GM18511 (cell line): ENCODE results near the gene SLC8A1.
A peak's percentile ranks its signal among the peaks of the same experiment; 100 is the strongest.

Source experiments
- ATAC-seq: cut with Tn5 transposase; IDR thresholded peaks from one replicate; pipeline ENCODE4 v1.9.1; 2021; ENCODE audit warnings: mild to moderate bottlenecking, moderate library complexity; ENCODE audit not compliant: unreplicated experiment

Gene SLC8A1

DNA sequence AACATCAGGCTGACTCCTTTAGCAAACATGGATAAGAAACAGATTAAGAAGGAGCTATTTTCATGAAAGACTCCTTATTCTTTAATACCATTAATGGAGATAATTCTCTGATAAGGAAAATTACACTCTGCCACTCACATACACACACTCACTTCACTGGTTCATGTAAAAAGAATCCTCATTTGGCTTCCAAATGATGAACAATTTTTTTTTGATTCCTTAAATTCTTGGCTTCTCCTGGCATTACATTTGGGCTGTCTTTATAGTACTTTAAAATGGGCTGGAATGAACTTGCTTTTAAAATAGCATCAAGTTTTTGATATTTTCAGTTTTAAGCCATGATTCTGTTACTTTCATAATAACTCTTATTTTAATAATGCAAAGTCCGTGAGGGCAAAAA is 328.6 kb downstream of the SLC8A1 start:
- ATAC-seq = no peak

DNA sequence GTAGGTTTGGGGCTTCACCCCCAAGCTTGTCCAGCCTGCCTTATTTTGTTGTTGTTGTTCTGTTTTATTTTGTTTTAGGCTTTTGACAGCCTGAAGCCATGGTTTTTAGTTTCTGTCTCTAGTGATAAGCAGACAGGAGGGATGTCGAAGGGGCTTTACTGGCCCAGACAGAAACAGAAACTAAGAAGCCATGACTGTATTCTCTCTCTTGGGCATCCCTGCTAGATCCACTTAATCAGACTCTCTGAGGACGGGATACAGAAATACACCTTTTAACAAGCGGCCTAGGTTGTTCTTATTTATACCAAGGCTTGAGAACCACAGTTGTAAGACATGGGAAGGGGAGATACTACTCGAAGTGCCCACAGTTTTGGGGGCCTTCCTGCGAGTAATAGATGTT is 330.9 kb downstream of the SLC8A1 start:
- ATAC-seq = no peak

GRCh38 chr2:40120026-40120425 is 331.9 kb downstream of the SLC8A1 start:
- no peak for ATAC-seq

GRCh38 chr2:40118622-40119021 is 333.3 kb downstream of the SLC8A1 start:
- ATAC-seq = no peak

DNA sequence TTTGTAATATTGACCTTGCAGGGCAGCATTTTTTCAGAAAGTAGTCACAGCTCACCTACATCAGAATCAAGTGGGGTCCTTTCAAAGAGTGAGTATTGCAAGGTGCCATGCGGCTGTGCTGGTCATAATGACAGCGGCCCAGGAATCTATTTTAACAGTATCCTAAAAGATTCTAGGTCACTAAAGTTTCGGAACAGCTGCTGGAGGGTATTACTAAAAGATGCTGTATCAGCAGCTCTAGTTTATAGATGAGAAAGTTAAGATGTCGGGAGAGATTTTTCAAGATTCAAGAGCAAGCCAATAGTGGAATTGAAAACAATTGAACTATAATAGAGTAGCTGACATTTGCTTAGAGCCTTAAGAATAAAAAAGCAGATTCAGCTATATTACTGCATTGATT is 336.0 kb downstream of the SLC8A1 start:
- no peak for ATAC-seq

GRCh38 chr2:40115348-40115747 is 336.5 kb downstream of the SLC8A1 start:
- ATAC-seq = no peak

DNA sequence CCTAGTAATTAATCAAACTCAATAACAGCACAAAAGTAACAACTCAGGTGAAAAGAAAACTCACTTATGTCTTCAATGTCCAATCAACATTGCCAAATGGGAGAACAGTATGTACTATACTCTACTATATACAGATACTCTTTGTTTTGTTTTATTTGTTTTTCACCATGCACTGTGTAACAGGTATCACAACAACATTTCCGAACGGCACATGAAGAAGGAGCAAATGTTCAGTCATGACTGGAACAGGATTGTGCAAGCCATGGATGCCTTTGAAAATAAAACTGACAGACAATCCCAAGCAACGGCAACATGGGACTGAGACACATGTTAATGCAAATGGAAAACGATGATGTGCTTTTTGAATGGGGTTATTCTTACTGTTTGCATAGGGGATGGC is 337.9 kb downstream of the SLC8A1 start:
- no peak for ATAC-seq

- no peak for ATAC-seq
These were observed 338.5 kb downstream of the SLC8A1 start for GRCh38 chr2:40113272-40113968.

DNA sequence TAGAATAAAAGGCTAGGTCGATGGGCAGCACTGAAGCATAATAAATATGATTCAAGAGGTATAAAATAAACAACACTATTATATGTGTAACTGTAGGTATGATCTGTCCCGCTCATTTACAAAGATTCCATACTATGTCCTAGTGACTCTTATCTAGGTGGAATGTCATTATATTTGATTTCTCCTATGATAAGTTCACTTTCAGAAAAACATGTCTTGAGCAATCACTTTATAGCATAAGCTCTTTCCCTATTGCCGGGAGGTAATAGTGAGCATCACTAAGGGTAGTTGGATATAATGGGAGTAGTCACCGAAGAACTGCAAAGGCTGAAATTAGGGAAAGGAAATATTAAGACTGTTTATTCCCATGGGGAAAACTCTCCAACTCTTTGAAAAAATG is 342.5 kb downstream of the SLC8A1 start:
- ATAC-seq = no peak

DNA sequence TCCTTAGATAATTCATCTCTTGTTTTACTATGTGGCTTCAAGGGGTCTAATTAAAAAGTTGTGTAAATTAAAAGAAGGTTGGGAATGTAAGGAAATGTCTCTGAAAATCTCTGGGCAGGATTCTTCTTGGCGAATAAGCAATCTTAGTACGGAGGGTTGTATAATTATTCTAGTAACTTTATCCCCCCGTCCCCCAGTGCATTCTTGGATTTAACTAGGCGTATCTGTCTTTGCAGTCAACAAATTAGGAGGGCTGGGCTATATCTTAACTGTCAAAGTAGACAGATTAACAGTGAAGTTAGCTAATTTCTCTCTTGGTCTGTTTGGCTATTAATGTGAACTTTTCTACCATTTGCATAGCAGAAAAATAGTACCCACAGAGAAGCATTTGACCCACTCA is 343.0 kb downstream of the SLC8A1 start:
- no peak for ATAC-seq

GRCh38 chr2:40106061-40106460 is 345.8 kb downstream of the SLC8A1 start:
- ATAC-seq = no peak

- ATAC-seq = no peak
These were observed 346.3 kb downstream of the SLC8A1 start for GRCh38 chr2:40105593-40105992.

GRCh38 chr2:40103590-40103989 is 348.3 kb downstream of the SLC8A1 start:
- no peak for ATAC-seq

- no peak for ATAC-seq
These were observed 348.7 kb downstream of the SLC8A1 start for GRCh38 chr2:40103163-40103562.

- no peak for ATAC-seq
These were observed 349.4 kb downstream of the SLC8A1 start for GRCh38 chr2:40102447-40102846.

- ATAC-seq = peak; percentile 67
These were observed 350.7 kb downstream of the SLC8A1 start for GRCh38 chr2:40101131-40101575.

- no peak for ATAC-seq
These were observed 351.2 kb downstream of the SLC8A1 start for GRCh38 chr2:40100676-40101075.

DNA sequence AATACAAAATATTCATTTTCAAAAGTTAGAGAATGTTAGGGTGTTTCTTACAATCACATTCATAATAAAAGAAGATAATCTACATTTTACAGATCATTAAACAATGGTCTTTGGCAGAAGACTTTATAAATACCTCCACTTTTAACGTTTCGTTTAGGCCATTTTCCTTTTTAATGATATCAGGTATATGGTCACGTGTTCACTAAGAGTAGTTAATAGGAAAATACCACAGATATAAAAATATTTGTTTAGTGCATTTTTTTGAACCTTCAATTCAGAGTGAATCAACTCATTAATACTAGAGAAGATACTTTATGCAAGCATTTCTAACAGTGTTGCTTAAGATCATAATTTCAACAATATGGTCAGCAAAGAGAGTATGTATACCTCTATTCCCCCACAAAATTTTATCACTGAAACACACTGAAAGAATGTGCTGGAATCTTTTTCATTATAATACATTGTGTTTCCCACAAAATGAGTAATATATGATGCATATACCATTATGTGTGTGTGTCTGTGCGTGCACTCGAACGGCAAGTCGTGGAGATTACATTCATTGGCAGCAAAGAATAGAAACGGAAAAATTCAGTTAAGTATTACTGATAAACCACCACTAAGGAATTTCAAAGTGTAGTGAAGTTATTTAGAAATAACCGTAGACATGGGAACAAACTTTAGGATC is 353.0 kb downstream of the SLC8A1 start:
- no peak for ATAC-seq

GRCh38 chr2:40097691-40098385 is 354.1 kb downstream of the SLC8A1 start:
- ATAC-seq = no peak

DNA sequence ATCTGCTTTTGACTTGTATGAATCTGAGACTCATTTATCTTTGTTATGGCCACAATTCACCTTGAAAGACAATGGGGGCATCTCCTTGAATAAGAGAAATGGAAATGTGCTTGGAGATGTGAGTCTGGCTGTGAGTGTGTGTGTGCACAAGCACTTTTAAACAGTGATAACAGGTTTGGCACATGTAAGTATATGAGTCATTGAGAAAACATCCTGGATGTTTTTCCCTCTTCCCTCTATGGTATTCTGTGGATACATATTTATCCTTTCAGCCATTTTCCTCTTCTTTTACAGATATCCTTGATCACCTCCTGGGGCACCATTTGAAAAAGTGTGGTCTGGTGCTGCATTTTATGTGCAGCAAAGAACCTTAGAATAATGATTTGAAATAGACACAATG is 355.5 kb downstream of the SLC8A1 start:
- ATAC-seq = no peak

DNA sequence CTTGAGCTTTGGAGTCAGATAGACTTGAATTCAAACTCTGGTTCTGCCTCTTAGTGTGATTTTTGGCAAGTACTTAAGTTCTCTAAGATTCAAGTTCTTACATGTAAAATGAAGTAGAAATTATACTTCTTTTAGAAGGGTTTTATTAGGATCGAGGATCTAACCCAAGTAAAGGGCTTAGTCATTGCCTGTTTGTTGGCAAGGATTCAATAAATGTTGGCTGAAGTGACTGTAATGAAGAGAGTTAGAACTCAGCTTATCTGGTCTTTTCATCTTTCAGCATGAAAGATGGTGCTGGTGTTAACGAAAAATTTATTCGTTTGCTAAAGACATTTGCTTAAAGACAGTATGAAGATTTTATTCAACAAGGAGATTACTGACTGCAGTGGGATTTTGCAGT is 356.9 kb downstream of the SLC8A1 start:
- no peak for ATAC-seq

DNA sequence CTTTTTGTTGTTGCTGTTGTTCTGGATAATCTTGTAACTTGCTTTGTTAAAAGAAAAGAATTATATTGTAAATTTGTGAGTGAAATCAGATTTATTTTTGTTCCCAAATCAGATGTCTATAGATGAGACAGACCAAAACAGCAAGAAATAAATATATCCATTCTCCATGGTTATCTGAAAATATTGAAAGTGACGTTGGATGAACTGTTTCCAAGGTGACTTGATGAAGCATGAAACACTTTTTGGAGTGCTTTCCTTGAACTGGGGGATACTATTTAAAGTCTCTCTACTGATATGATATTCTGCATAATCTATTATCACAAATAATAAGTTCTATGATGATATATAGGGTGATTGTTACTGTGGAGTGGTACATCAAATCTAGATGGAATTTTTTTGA is 357.4 kb downstream of the SLC8A1 start:
- no peak for ATAC-seq
